HG02798 (cell line): ENCODE data around the gene TM9SF1.
"Not testable (repeated sequence)": the region's sequence is repeated elsewhere in the genome, so short reads cannot be mapped to it uniquely, and the experiment has no call there.

ENCODE experiments used
- ATAC-seq: cut with Tn5 transposase; IDR thresholded peaks from one replicate; pipeline ENCODE4 v1.9.1; 2021; ENCODE audit warnings: mild to moderate bottlenecking; ENCODE audit not compliant: unreplicated experiment, poor library complexity

TM9SF1 gene

GRCh38 chr14:24226473-24226872 is 31.2 kb upstream of the TM9SF1 start:
- ATAC-seq = no peak

- no peak for ATAC-seq
Measured at GRCh38 chr14:24224618-24225071, 29.4 kb upstream of the TM9SF1 start.

- ATAC-seq = not testable (repeated sequence)
Measured at GRCh38 chr14:24222987-24223386, 27.7 kb upstream of the TM9SF1 start.

- no peak for ATAC-seq
Measured at GRCh38 chr14:24219521-24219920, 24.3 kb upstream of the TM9SF1 start.

GRCh38 chr14:24219080-24219479 is 23.8 kb upstream of the TM9SF1 start:
- no peak for ATAC-seq

- not testable (repeated sequence) for ATAC-seq
Measured at GRCh38 chr14:24216876-24217275, 21.6 kb upstream of the TM9SF1 start.

GRCh38 chr14:24216345-24216699 is 21.1 kb upstream of the TM9SF1 start:
- no peak for ATAC-seq

GRCh38 chr14:24215495-24216344 is 20.5 kb upstream of the TM9SF1 start, which contains the start of gene MDP1:
Gene MDP1 (minus strand): TSS chr14:24216066. CDS start chr14:24215955, 111 bp downstream.
- ATAC-seq = peak; percentile 74

- no peak for ATAC-seq
Measured at GRCh38 chr14:24213866-24214662, 18.8 kb upstream of the TM9SF1 start.

- ATAC-seq = peak; percentile 80
Measured at GRCh38 chr14:24212924-24213865, 18.0 kb upstream of the TM9SF1 start, which contains the start of gene CHMP4A. Gene CHMP4A (minus strand): TSS chr14:24213488. CDS start chr14:24213439, 49 bp downstream.

- no peak for ATAC-seq
Measured at GRCh38 chr14:24211311-24211710, 16.1 kb upstream of the TM9SF1 start.

- ATAC-seq = no peak
Measured at GRCh38 chr14:24207625-24208024, 12.4 kb upstream of the TM9SF1 start.

- no peak for ATAC-seq
Measured at GRCh38 chr14:24207104-24207551, 11.9 kb upstream of the TM9SF1 start.

- ATAC-seq = no peak
Measured at GRCh38 chr14:24206260-24207103, 11.2 kb upstream of the TM9SF1 start.

GRCh38 chr14:24204163-24205146 is 9.2 kb upstream of the TM9SF1 start:
- no peak for ATAC-seq

- not testable (repeated sequence) for ATAC-seq
Measured at GRCh38 chr14:24203249-24203886, 8.1 kb upstream of the TM9SF1 start.

- not testable (repeated sequence) for ATAC-seq
Measured at GRCh38 chr14:24202538-24202937, 7.3 kb upstream of the TM9SF1 start.
